HUES64 (cell line): Measurements from ENCODE around the gene HSP90AA1.
"Not testable (repeated sequence)": the region's sequence is repeated elsewhere in the genome, so short reads cannot be mapped to it uniquely, and the experiment has no call there.

ENCODE experiments used
- H3K27ac ChIP-seq: 2 replicates; pipeline ENCODE4 v1.7.0; 2013; ENCODE audit warnings: low read depth, low read length, inconsistent platforms
- H3K27me3 ChIP-seq: 2 replicates; pipeline ENCODE4 v1.6.1; 2013; ENCODE audit warnings: mild to moderate bottlenecking, low read length; ENCODE audit not compliant: insufficient read depth
- H3K36me3 ChIP-seq: 2 replicates; pipeline ENCODE4 v1.6.1; 2013; ENCODE audit warnings: mild to moderate bottlenecking, low read length; ENCODE audit not compliant: insufficient read depth
- H3K4me1 ChIP-seq: 2 replicates; pipeline ENCODE4 v1.6.1; 2013; ENCODE audit warnings: mild to moderate bottlenecking, low read length, moderate library complexity; ENCODE audit not compliant: insufficient read depth
- H3K4me3 ChIP-seq: 2 replicates; pipeline ENCODE4 v1.5.1; 2013; ENCODE audit warnings: mild to moderate bottlenecking, low read length, moderate library complexity
- H3K9ac ChIP-seq: 2 replicates; pipeline ENCODE4 v1.6.1; 2013; ENCODE audit warnings: mild to moderate bottlenecking, low read depth, low read length
- H3K9me3 ChIP-seq: 2 replicates; pipeline ENCODE4 v1.6.1; 2013; ENCODE audit warnings: low read depth, low read length; ENCODE audit not compliant: insufficient read depth
- WGBS: fragments of 150-250, 120-280 bp; methylation state at CpG from one replicate; pipeline ENCODE4 v1.1.7; 2013; ENCODE audit warnings: missing lambda C conversion rate; 5-methylcytosine and 5-hydroxymethylcytosine counted together

HSP90AA1 gene

DNA sequence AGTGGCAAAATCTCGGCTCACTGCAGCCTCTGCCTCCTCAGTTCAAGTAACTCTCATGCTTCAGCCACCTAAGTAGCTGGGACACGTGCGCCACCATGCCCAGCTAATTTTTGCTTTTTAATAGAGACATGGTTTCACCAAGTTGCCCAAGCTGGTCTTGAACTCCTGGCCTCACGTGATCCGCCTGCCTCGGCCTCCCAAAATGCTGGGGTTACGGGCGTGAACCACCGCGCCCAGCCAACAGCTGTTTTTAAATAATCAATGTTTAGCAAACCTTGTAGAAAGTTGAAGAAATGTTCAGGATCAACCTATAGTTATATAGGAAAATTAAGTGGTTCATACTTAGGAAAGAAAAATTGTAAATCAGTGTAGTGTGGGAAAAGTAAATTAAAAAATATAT lies 6.0 kb upstream of the HSP90AA1 start:
- Histone ChIP-seq H3K4me1 (peaks cover 19% of the 10 kb centered on the region), H3K9me3 (no peaks in the 10 kb centered on the region), H3K27ac (no peak overlapping the region), H3K4me3 (no peak overlapping the region), H3K27me3 (no peaks in the 10 kb centered on the region), H3K9ac (no peak overlapping the region), H3K36me3 (no peaks in the 10 kb centered on the region)
- 89% methylated on average over 10 of the region's 10 CpGs for WGBS

DNA sequence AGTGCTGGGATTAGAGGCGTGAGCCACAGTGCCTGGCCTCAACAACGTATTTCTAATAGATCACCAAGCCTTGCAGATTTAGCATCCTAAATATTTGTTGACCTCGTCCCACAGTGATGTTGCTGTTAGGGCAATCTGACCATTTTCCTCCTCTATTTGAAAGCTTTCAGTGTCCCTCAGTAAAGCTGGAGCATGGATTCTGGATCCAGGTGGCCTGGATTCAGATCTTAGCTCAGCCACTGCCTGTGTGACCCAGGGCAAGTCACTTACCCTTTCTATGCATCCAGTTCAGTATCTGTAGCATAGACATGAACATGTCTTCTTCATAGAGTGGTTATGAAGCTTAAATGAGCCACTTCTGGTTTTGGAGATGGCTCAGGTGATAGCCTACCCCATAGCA lies 3.9 kb upstream of the HSP90AA1 start:
- H3K9ac ChIP-seq = no peak overlapping the region
- peaks cover 12% of the 10 kb centered on the region; the same call in 1 of the 2 replicates for H3K4me1 ChIP-seq
- H3K36me3 ChIP-seq = peaks cover 4% of the 10 kb centered on the region
- no peaks in the 10 kb centered on the region for H3K9me3 ChIP-seq
- no peak overlapping the region for H3K4me3 ChIP-seq
- H3K27me3 ChIP-seq = no peaks in the 10 kb centered on the region
- no peak overlapping the region for H3K27ac ChIP-seq
- 91% methylated on average over 3 of the region's 3 CpGs for WGBS

DNA sequence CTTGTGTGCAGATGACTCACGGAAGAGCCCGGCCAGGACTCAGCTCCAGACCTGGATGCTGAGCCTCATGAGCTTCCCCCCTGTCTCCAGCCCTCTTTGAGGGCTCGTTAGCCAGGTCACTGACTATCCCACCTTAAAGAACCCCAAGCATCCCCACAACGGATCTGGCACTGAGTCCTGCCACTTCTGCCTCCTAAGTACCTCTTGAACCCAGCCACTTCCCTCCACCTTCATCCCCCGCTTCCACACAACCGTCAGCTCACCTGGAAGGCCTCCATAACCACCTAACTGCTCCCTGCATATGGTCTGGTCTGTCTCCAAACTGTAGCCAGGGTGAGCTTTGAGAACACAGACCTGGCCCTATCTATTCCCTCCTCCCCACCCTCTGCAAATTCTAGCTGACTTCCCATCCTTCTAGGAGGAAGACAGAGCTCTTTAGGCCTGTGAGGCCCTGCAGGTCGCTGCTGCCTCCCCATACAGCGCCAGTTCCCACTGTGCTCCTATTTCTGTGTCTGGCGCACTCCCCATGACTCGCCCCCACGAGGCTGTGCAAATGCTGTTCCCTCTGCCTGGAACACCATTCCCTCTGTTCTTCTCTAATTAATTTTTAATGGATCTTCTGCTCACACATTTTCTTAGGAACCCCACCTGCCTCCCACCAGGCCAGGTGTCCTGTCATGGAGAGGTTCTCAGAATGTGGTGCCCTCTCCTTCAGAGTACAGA lies 2.9 kb upstream of the HSP90AA1 start:
- Histone ChIP-seq H3K27me3 (no peaks in the 10 kb centered on the region), H3K27ac (no peak overlapping the region), H3K4me3 (no peak overlapping the region), H3K9me3 (no peaks in the 10 kb centered on the region), H3K36me3 (peaks cover 14% of the 10 kb centered on the region), H3K9ac (no peak overlapping the region), H3K4me1 (peaks cover 15% of the 10 kb centered on the region; the same call in 1 of the 2 replicates)
- WGBS = 91% methylated on average over 11 of the region's 11 CpGs

DNA sequence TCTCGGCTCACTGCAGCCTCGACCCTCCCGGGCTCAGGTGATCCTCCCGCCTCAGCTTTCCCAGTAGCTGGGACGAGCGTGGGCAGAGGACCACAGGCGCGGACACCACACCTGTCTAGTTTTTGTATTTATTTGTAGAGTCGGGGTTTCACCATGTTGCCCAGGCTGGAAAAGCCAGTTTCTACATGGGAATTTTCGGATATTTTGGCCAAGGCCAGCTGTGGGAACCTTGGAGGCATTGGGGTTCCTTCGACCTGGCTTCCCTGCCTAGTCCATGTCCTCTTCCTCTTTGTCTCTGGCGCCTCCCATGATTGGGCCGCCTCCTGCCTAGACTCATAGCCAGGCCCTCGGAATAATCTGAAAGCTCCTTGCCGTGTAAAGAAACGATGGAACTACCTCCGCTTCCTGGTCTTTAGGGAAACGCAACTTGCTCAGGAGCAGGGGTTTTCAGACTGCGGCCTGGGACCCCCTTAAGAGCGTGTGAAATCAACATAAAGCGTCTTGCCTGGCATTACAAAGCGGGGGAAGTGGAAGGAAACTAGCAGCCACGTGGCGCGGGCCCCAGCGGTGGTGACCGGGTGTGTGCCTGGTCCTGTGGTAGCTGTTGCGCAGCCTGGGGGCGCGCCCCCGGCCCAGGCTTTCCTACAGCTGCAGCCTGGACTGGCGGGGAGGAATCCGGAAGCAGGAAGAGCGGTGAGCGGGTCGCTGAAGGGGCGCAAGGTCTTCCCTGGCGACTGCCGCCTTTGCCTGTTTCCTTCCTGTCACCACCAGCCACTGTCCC lies 1.4 kb upstream of the HSP90AA1 start:
- Histone ChIP-seq H3K36me3 (peaks cover 30% of the 10 kb centered on the region), H3K4me1 (peaks cover 21% of the 10 kb centered on the region; the same call in 1 of the 2 replicates), H3K9me3 (no peaks in the 10 kb centered on the region), H3K27ac (peak overlapping the region; percentile 31), H3K27me3 (no peaks in the 10 kb centered on the region), H3K4me3 (peak overlapping the region; percentile 87), H3K9ac (peak overlapping the region; percentile 97)
- 67% methylated on average over 39 of the region's 39 CpGs for WGBS

DNA sequence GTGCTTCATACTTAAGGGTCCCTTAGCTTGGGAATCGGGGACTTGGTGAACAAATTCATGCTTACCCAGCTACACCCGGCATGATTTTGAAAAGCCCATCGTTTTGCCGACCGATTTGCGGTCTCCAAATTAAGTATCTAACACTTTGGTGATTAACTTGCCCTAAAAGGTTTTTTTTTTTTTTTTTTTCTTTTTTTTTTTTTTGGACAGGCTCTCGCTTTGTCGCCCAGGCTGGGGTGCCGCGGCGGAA lies 843 bp upstream of the HSP90AA1 start:
- peak overlapping the region; percentile 97 for H3K9ac ChIP-seq
- 36% methylated on average over 11 of the region's 11 CpGs for WGBS
- peaks cover 35% of the 10 kb centered on the region for H3K36me3 ChIP-seq
- no peaks in the 10 kb centered on the region for H3K27me3 ChIP-seq
- no peaks in the 10 kb centered on the region for H3K9me3 ChIP-seq
- peak overlapping the region; percentile 97 for H3K27ac ChIP-seq
- H3K4me1 ChIP-seq = peaks cover 21% of the 10 kb centered on the region; the same call in 1 of the 2 replicates
- peak overlapping the region; percentile 87 for H3K4me3 ChIP-seq

DNA sequence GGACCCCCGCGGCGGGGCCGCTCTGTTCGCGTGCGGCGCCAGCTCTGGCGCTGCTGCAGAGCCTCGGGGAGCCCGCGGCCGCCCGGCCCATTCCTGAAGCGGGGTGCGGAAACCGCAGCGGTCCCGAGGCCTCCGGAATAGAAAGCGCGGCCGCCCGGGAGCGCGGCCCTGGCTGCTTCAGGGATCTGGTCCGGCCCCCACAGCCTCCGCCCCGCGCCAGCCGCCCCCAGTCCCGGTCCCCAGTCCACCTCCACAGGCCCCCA lies 204 bp downstream of the HSP90AA1 start:
- Histone ChIP-seq H3K9me3 (no peaks in the 10 kb centered on the region), H3K27ac (peak overlapping the region; percentile 90), H3K27me3 (no peaks in the 10 kb centered on the region), H3K9ac (peak overlapping the region; percentile 91), H3K4me1 (peaks cover 21% of the 10 kb centered on the region; the same call in 1 of the 2 replicates), H3K4me3 (peak overlapping the region; percentile 87), H3K36me3 (peaks cover 45% of the 10 kb centered on the region)
- under 1% methylated on average over 32 of the region's 32 CpGs for WGBS

DNA sequence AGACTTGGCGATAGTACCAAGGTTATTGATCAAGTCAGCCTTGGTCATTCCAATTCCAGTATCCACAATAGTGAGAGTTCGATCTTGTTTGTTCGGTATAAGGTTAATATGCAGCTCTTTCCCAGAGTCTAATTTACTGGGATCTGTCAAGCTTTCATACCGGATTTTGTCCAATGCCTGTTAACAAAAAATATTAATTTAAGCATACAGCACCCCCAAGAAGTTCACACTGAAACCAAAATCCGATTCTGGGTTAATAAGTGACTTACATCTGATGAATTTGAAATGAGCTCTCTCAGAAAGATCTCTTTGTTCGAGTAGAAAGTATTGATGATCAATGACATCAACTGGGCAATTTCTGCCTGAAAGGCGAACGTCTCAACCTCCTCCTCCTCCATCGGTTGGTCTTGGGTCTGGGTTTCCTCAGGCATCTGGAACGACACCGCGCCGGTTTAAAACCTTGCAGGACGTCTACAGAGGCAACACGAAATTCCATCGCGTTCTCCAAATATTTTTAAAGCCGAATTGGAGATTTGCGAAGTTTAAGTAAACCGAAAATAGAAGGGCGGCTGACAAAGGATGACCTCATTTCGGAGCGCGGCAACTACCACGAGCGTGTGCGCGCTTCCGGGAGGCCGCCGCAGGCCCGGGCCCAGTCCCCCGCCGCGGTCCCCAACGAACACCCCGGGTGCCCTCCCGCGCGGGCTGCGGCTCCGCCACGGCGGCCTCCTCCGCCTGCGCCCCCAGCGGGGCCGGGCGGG lies 716 bp downstream of the HSP90AA1 start:
- peak overlapping the region; percentile 91 for H3K9ac ChIP-seq
- 4% methylated on average over 49 of the region's 49 CpGs for WGBS
- no peaks in the 10 kb centered on the region for H3K9me3 ChIP-seq
- no peaks in the 10 kb centered on the region for H3K27me3 ChIP-seq
- peaks cover 50% of the 10 kb centered on the region for H3K36me3 ChIP-seq
- H3K4me1 ChIP-seq = peaks cover 21% of the 10 kb centered on the region; the same call in 1 of the 2 replicates
- H3K4me3 ChIP-seq = peak overlapping the region; percentile 87
- H3K27ac ChIP-seq = peak overlapping the region; percentile 90; the same call in 1 of the 2 replicates

DNA sequence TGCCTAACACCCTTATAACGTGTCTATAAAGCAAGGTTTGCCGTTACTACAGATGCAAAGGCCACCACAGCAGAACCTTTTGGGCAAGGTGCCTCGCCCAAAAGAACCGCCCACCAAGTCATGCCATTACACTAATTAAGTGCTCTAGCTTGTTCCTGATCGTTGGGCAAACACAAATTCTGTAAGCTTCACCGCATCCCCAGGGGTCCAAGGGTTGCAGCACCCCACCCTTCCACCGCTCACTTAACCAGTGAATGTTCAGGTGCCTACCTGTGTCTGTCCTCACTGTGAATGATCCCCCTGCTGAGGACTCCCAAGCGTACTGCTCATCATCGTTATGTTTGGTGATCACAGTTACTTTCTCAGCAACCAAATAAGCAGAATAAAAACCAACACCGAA lies 1.4 kb downstream of the HSP90AA1 start:
- H3K9me3 ChIP-seq = no peaks in the 10 kb centered on the region
- no peak overlapping the region for H3K27ac ChIP-seq
- H3K4me1 ChIP-seq = peaks cover 21% of the 10 kb centered on the region; the same call in 1 of the 2 replicates
- WGBS = 44% methylated on average over 10 of the region's 10 CpGs
- H3K36me3 ChIP-seq = peaks cover 57% of the 10 kb centered on the region
- H3K9ac ChIP-seq = peak overlapping the region; percentile 91; the same call in 1 of the 2 replicates
- no peaks in the 10 kb centered on the region for H3K27me3 ChIP-seq
- H3K4me3 ChIP-seq = peak overlapping the region; percentile 87

DNA sequence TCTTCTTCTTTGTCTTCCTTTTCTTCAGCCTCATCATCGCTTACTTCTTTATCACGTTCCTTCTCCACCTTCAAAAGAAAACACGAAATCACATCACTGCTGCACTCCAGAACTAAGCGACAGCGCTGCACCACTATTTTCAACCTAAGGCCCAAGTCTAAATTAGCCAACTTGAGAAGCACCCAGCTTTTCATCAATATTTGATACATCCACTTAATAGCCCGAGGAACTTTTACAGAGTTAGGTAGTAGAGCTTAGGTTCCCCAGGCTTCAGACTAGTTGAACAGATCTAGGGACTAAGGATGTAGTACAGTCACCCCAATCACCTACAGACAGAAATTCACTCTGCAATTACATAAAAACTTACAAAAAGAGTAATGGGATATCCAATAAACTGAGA lies 1.9 kb downstream of the HSP90AA1 start:
- no peaks in the 10 kb centered on the region for H3K27me3 ChIP-seq
- H3K27ac ChIP-seq = no peak overlapping the region
- peak overlapping the region; percentile 91; the same call in 1 of the 2 replicates for H3K9ac ChIP-seq
- no peaks in the 10 kb centered on the region for H3K9me3 ChIP-seq
- H3K4me1 ChIP-seq = peaks cover 21% of the 10 kb centered on the region; the same call in 1 of the 2 replicates
- peak overlapping the region; percentile 87 for H3K4me3 ChIP-seq
- WGBS = 96% methylated on average over 6 of the region's 6 CpGs
- H3K36me3 ChIP-seq = peaks cover 62% of the 10 kb centered on the region

DNA sequence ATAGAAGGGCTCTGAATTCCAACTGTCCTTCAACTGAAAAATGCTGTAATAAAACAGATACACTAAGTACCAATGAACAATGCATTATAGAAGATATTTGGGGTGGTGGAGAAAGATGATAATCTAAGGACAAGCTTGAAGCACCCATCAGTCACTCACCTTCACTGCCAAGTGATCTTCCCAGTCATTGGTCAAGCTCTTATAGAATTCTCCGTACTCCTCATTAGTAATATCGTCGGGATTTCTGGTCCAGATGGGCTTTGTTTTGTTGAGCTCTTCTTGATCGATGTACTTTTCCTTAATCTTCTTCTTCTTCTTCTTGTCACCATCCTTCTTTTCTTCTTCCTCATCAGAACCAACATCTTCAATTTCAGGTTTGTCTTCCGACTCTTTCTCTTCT lies 2.3 kb downstream of the HSP90AA1 start:
- WGBS = 94% methylated on average over 5 of the region's 5 CpGs
- Histone ChIP-seq H3K4me1 (peaks cover 21% of the 10 kb centered on the region; the same call in 1 of the 2 replicates), H3K4me3 (peak overlapping the region; percentile 87; the same call in 1 of the 2 replicates), H3K9ac (peak overlapping the region; percentile 10; the same call in 1 of the 2 replicates), H3K36me3 (peaks cover 66% of the 10 kb centered on the region)
- not testable (repeated sequence) for H3K27me3 ChIP-seq, H3K27ac ChIP-seq, H3K9me3 ChIP-seq
